Measurements from ENCODE around the gene SLC14A1.

DNA sequence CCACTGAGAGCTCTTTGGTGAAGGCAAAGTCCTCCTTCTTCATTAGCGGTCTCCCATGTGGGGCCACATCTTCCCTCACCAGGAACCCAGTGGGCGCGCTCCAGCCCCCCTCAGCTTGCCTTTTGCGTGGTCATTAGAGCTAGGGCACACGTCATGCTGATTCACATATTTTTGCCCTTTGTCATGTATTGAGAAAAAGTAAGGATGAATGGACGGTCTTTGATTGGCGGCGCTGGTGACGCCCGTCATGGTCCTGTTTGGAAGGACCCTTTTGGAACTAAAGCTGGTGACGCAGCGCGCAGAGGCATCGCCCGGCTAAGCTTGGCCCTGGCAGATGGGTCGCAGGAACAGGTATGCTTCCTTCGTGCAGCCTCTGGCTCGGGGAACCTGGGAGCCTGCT lies 3.1 kb downstream of the SLC14A1 start:
- TF ChIP-seq POLR2AphosphoS5 (IDR thresholded peaks at IDR 0.05; ENCODE audit: low read depth, low read length): no peak
- no peak for TF ChIP-seq TAF1 (IDR thresholded peaks at IDR 0.05; ENCODE audit: low read depth, low read length)
